Hepatocyte (in vitro differentiated cells): ENCODE data around the gene CLCN7.

Source experiments
- EZH2 ChIP-seq: fragments of 200-600 bp; sonication (generic); IDR thresholded peaks from 2 replicates; pipeline ENCODE4 v1.6.1; 2016; ENCODE audit warnings: antibody characterized with exemption, mild to moderate bottlenecking, borderline replicate concordance
- TF ChIP-seq, protein P1 (sequence below): fragments of 200-600 bp; sonication (generic); IDR thresholded peaks from 2 replicates; pipeline ENCODE4 v1.5.1; 2016; ENCODE audit warnings: antibody characterized with exemption, mild to moderate bottlenecking; ENCODE audit not compliant: poor library complexity

- TF ChIP-seq, protein P1, sequence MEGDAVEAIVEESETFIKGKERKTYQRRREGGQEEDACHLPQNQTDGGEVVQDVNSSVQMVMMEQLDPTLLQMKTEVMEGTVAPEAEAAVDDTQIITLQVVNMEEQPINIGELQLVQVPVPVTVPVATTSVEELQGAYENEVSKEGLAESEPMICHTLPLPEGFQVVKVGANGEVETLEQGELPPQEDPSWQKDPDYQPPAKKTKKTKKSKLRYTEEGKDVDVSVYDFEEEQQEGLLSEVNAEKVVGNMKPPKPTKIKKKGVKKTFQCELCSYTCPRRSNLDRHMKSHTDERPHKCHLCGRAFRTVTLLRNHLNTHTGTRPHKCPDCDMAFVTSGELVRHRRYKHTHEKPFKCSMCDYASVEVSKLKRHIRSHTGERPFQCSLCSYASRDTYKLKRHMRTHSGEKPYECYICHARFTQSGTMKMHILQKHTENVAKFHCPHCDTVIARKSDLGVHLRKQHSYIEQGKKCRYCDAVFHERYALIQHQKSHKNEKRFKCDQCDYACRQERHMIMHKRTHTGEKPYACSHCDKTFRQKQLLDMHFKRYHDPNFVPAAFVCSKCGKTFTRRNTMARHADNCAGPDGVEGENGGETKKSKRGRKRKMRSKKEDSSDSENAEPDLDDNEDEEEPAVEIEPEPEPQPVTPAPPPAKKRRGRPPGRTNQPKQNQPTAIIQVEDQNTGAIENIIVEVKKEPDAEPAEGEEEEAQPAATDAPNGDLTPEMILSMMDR, result no peak
- no peak for TF ChIP-seq EZH2
These were observed 14.2 kb downstream of the CLCN7 start for GRCh38 chr16:1460602-1461138.
